B cell (primary cell): ENCODE measurements around the gene PEAK1. TPM values are rescaled to one million over a fixed set of nuclear protein-coding genes. Genes with fewer than 3 reads are reported as not detected.

Source experiments
- ATAC-seq: fragments of 200-7000 bp; cut with Tn5 transposase; one replicate; pipeline ENCODE4 v1.10.0; 2021; ENCODE audit warnings: low read depth, mild to moderate bottlenecking, moderate number of reproducible peaks, moderate library complexity
- CTCF ChIA-PET: fragments of 350-600 bp; sonication (Branson Sonifier 250); formaldehyde crosslinking; loops from one replicate; lab custom pipeline; 2021; ENCODE audit warnings: antibody characterized with exemption, inconsistent platforms; lab: Charles Lee
- POLR2A ChIA-PET: fragments of 350-600 bp; sonication (Branson Sonifier 250); formaldehyde crosslinking; loops from one replicate; lab custom pipeline; 2021; ENCODE audit warnings: antibody characterized with exemption; lab: Charles Lee
- DNase-seq: peaks from one replicate; pipeline ENCODE4 v3.0.0; 2013
- H2AFZ ChIP-seq: 2 replicates; pipeline ENCODE4 v1.6.1; 2012; ENCODE audit warnings: mild to moderate bottlenecking, low read depth, low read length; ENCODE audit not compliant: insufficient read depth, poor library complexity, severe bottlenecking
- H3K27ac ChIP-seq, 2 donors: 1 replicate in 1 of 2; 2 replicates in 1 of 2; pipeline ENCODE4 v1.5.1; 2012 to 2013; ENCODE audit warnings: low read length in 2 of 2, mild to moderate bottlenecking in 2 of 2, moderate library complexity in 1 of 2
- H3K27me3 ChIP-seq, 4 experiments: fragments of 200-600 bp in 1 of 4; sonication (generic) in 1 of 4; replicated peaks in 1 of 4; 1 replicate in 2 of 4; 2 replicates in 2 of 4; pipeline versions ENCODE4 v1.6.1 to v1.7.0; 2013 to 2016; ENCODE audit warnings: low read length in 3 of 4, mild to moderate bottlenecking in 2 of 4, mixed read lengths in 1 of 4, moderate library complexity in 1 of 4; ENCODE audit not compliant: insufficient read depth in 4 of 4, control insufficient read depth in 3 of 4; ENCODE audit errors: control extremely low read depth in 1 of 4
- H3K36me3 ChIP-seq, 2 experiments: replicated peaks in 1 of 2; 1 replicate in 1 of 2; 2 replicates in 1 of 2; pipeline versions ENCODE4 v1.6.1 to v1.7.1; 2013; ENCODE audit warnings: low read length in 1 of 2; ENCODE audit not compliant: insufficient read depth in 2 of 2, control insufficient read depth in 1 of 2; ENCODE audit errors: control extremely low read depth in 1 of 2, extremely low read depth in 1 of 2
- H3K4me1 ChIP-seq, 2 donors: fragments of 200-600 bp in 1 of 2; sonication (generic) in 1 of 2; 1 replicate in 1 of 2; 2 replicates in 1 of 2; pipeline versions ENCODE4 v1.5.1 to v1.6.1; 2013 to 2017; ENCODE audit warnings: low read length in 2 of 2; ENCODE audit not compliant: control insufficient read depth in 2 of 2, insufficient read depth in 2 of 2
- H3K4me2 ChIP-seq: replicated peaks from 2 replicates; pipeline ENCODE3; 2012; ENCODE audit warnings: mild to moderate bottlenecking, low read depth, low read length; ENCODE audit not compliant: poor library complexity, severe bottlenecking
- H3K4me3 ChIP-seq, 5 experiments: fragments of 200-600 bp in 1 of 5; sonication (generic) in 1 of 5; 1 replicate in 3 of 5; 2 replicates in 2 of 5; pipeline versions ENCODE4 v1.5.1 to v1.7.0; 2011 to 2016; ENCODE audit warnings: low read length in 4 of 5, mild to moderate bottlenecking in 4 of 5, low read depth in 2 of 5, control low read depth in 1 of 5, moderate library complexity in 1 of 5; ENCODE audit not compliant: insufficient read depth in 1 of 5; ENCODE audit errors: control extremely low read depth in 1 of 5, extremely low read depth in 1 of 5
- H3K79me2 ChIP-seq: fragments of 200-600 bp; sonication (generic); one replicate; pipeline ENCODE4 v1.6.0; 2016; ENCODE audit warnings: low read length; ENCODE audit not compliant: control insufficient read depth, insufficient read depth
- H3K9ac ChIP-seq: fragments of 200-600 bp; sonication (generic); 2 replicates; pipeline ENCODE4 v1.6.1; 2017; ENCODE audit warnings: mild to moderate bottlenecking, low read length, moderate library complexity
- H3K9me3 ChIP-seq, 3 donors: one replicate each; pipeline versions ENCODE4 v1.6.1 to v1.7.1; 2013; ENCODE audit warnings: low read length in 2 of 3; ENCODE audit not compliant: control insufficient read depth in 2 of 3, insufficient read depth in 1 of 3; ENCODE audit errors: control extremely low read depth in 1 of 3
- H4K20me1 ChIP-seq: 2 replicates; pipeline ENCODE4 v1.6.0; 2012; ENCODE audit warnings: mild to moderate bottlenecking, low read length; ENCODE audit not compliant: insufficient read depth, control insufficient read depth, poor library complexity, severe bottlenecking
- H3K27ac Mint-ChIP-seq: one replicate; pipeline ENCODE4 v1.8.0; 2021; ENCODE audit warnings: mixed read lengths
- H3K27me3 Mint-ChIP-seq: one replicate; pipeline ENCODE4 v1.8.0; 2021; ENCODE audit warnings: mixed read lengths
- H3K4me1 Mint-ChIP-seq: one replicate; pipeline ENCODE4 v1.8.0; 2021; ENCODE audit warnings: mixed read lengths
- H3K4me3 Mint-ChIP-seq: one replicate; pipeline ENCODE4 v1.8.0; 2021; ENCODE audit warnings: mixed read lengths
- H3K9me3 Mint-ChIP-seq: one replicate; pipeline ENCODE4 v1.8.0; 2022; ENCODE audit warnings: mixed read lengths; ENCODE audit not compliant: insufficient read depth
- EZH2 ChIP-seq: IDR thresholded peaks from 2 replicates; pipeline ENCODE4 v1.6.1; 2012; ENCODE audit warnings: borderline replicate concordance, low read depth, mild to moderate bottlenecking, moderate library complexity, low read length; ENCODE audit not compliant: insufficient read depth, poor library complexity, severe bottlenecking
- WGBS: methylation state at CpG from one replicate; pipeline ENCODE4 v1.1.5; 2013; ENCODE audit warnings: missing lambda C conversion rate; ENCODE audit not compliant: insufficient coverage; 5-methylcytosine and 5-hydroxymethylcytosine counted together
- intact Hi-C: fragments of 100-400 bp; cut with micrococcal nuclease; formaldehyde crosslinking; loops from one replicate; pipeline ENCODE4 v1.10.0; 2022
- polyA plus RNA-seq: library from polyadenylated mRNA; depleted of rRNA; stranded (reverse); fragments of >200 nt; gene quantifications from 2 replicates; pipeline ENCODE4 v1.2.3, GENCODE V29; 2012
- total RNA-seq, 2 donors: library from RNA; stranded (reverse); fragments of 120-200 nt in 1 of 2; gene quantifications; 1 replicate in 1 of 2; 2 replicates in 1 of 2; pipeline versions ENCODE4 v1.2.3 to v1.2.4, GENCODE V29; 2013 to 2022
- TF ChIP-seq, protein P1 (sequence below): fragments of 200-600 bp; IDR thresholded peaks from one replicate; pipeline ENCODE4 v1.8.0; 2022; ENCODE audit warnings: antibody characterized with exemption, mild to moderate bottlenecking

PEAK1 gene
- total and polyA plus RNA-seq, 2 donors (not counting 1 experiment from before 2014, with no cell fraction given): 13.4 to 38.0 TPM

DNA sequence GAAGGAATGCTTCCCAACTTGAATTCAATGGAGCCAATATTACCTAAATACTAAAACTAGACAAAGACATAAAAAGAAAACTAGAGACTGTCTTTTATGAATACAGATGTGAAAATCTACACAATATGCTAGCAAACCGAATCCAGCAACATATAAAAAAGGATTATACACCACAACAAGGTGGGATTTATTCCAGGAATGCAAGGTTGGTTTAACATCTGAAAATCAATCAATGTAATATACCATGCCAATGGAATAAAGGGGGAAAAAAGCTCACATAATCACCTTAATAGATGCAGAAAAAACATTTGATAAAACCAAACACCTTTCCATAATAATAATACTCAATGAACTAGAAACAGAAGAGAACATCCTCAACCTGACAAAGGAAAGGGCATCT, 279.7 kb downstream of the PEAK1 start:
- H3K4me3 Mint-ChIP-seq: no peak overlapping the region

DNA sequence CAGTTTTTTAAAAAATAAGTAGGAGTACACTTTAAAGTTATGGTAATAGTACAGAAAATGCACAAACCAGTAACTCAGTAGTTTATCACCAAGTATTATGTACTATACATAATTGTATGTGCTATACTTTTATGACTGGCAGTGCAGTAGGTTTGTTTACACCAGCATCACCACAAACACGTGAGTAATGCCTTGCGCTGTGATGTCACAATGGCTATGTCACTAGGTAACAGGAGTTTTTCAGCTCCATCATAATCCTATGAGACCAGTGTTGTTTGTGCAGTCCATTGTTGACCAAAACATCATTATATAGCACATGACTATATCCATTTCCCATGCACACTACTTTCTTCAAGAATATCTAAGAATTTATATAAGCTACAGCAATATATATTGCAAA, 280.6 kb downstream of the PEAK1 start:
- H3K4me3 Mint-ChIP-seq: no peak overlapping the region
- ChIA-PET CTCF (no interaction called here), POLR2A (no interaction called here)
- ATAC-seq (no peak), DNase-seq (no peak)
- Histone ChIP-seq H3K9ac (no peak overlapping the region), H3K27ac (no peak overlapping the region), H3K36me3 (peaks cover 1 to 4% of the 10 kb centered on the region in 2 experiments), H3K9me3 (peaks cover 4 to 13% (median 6%) of the 10 kb centered on the region in 3 donors), H4K20me1 (no peaks in the 10 kb centered on the region), H3K27me3 (no peaks in the 10 kb centered on the region), H3K4me3 (no peak overlapping the region), H2AFZ (no peak overlapping the region), H3K4me1 (no peaks in the 10 kb centered on the region), H3K4me2 (no peak overlapping the region), H3K79me2 (no peaks in the 10 kb centered on the region)
- H3K27me3 Mint-ChIP-seq: no peaks in the 10 kb centered on the region
- TF ChIP-seq, protein P1, sequence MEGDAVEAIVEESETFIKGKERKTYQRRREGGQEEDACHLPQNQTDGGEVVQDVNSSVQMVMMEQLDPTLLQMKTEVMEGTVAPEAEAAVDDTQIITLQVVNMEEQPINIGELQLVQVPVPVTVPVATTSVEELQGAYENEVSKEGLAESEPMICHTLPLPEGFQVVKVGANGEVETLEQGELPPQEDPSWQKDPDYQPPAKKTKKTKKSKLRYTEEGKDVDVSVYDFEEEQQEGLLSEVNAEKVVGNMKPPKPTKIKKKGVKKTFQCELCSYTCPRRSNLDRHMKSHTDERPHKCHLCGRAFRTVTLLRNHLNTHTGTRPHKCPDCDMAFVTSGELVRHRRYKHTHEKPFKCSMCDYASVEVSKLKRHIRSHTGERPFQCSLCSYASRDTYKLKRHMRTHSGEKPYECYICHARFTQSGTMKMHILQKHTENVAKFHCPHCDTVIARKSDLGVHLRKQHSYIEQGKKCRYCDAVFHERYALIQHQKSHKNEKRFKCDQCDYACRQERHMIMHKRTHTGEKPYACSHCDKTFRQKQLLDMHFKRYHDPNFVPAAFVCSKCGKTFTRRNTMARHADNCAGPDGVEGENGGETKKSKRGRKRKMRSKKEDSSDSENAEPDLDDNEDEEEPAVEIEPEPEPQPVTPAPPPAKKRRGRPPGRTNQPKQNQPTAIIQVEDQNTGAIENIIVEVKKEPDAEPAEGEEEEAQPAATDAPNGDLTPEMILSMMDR: no peak
- TF ChIP-seq EZH2: no peak
- H3K4me1 Mint-ChIP-seq: no peaks in the 10 kb centered on the region
- intact Hi-C loops: no loop called here
- WGBS: no CpG with 5 or more reads among the region's 2 CpGs
- H3K27ac Mint-ChIP-seq: no peak overlapping the region
- H3K9me3 Mint-ChIP-seq: peaks cover 8% of the 10 kb centered on the region

More for the DNA sequence above, 279.7 kb downstream of the PEAK1 start:
- Histone ChIP-seq H3K27me3 (no peaks in the 10 kb centered on the region), H3K9me3 (peaks cover 4 to 13% (median 6%) of the 10 kb centered on the region in 3 donors), H4K20me1 (no peaks in the 10 kb centered on the region), H3K9ac (no peak overlapping the region), H3K4me3 (no peak overlapping the region), H3K36me3 (peaks cover 1 to 6% of the 10 kb centered on the region in 2 experiments), H3K79me2 (no peaks in the 10 kb centered on the region), H3K4me2 (no peak overlapping the region), H3K27ac (no peak overlapping the region), H2AFZ (no peak overlapping the region), H3K4me1 (no peaks in the 10 kb centered on the region)
- DNase-seq: no peak
- no CpG with 5 or more reads among the region's 1 CpG for WGBS
- ChIA-PET POLR2A (no interaction called here), CTCF (no interaction called here)
- TF ChIP-seq, protein P1: no peak
- TF ChIP-seq EZH2: no peak
- ATAC-seq: no peak
- intact Hi-C loops: no loop called here
- Mint-ChIP-seq H3K27me3 (no peaks in the 10 kb centered on the region), H3K27ac (no peak overlapping the region), H3K4me1 (no peaks in the 10 kb centered on the region), H3K9me3 (peaks cover 8% of the 10 kb centered on the region)
